ENCODE results near the gene COL4A2.

Gene COL4A2

DNA sequence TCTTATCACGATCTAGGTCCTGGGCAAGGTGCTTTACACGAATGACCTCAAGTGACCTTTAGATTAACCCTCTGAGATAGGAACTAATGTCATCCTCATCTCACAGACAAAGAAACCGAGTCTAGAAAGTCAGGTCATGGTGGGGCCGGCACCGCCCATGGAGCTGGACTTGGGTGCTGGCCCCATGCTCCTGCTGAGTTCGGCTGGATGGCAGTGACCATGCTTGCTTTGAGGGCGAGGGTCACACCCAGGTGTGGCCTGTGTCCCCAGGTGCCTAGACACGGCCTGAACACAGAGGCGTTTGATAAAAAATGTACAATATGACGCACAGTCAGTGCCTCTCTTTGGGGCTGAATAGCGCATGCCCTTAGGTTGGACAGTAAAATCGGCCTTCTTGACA is 26.8 kb downstream of the COL4A2 start:
- Histone ChIP-seq H3K4me2 (ENCODE audit: low read depth, low read length) (no peak overlapping the region), H3K36me3 (replicated peaks; ENCODE audit: insufficient read depth, low read length) (no peaks in the 10 kb centered on the region), H4K20me1 (ENCODE audit: insufficient read depth, low read length) (no peaks in the 10 kb centered on the region), H3K9ac (ENCODE audit: low read length) (no peak overlapping the region), H3K27ac (ENCODE audit: low read length) (no peak overlapping the region), H3K9me3 (replicated peaks; ENCODE audit: insufficient read depth, low read length) (no peaks in the 10 kb centered on the region), H3K79me2 (ENCODE audit: low read length) (no peaks in the 10 kb centered on the region), H3F3A (ENCODE audit: insufficient read depth, low read length) (no peaks in the 10 kb centered on the region), H3K4me1 (ENCODE audit: low read length) (no peaks in the 10 kb centered on the region), H3K4me3 (ENCODE audit: low read length) (no peak overlapping the region), H3K27me3 (replicated peaks; ENCODE audit: insufficient read depth, low read length) (no peaks in the 10 kb centered on the region), H3K9me2 (replicated peaks; ENCODE audit: insufficient read depth, low read length) (no peaks in the 10 kb centered on the region), H2AFZ (ENCODE audit: low read length) (no peak overlapping the region)
- no peak for DNase-seq
- TF ChIP-seq EZH2 (optimal IDR thresholded peaks at IDR 0.05; ENCODE audit: low read depth, low read length) (no peak), EZH2phosphoT487 (IDR thresholded peaks at IDR 0.05; ENCODE audit: low read length) (no peak), CTCF (IDR thresholded peaks at IDR 0.05; ENCODE audit: low read length) (no peak)

- no peaks in the 10 kb centered on the region for H3K27me3 ChIP-seq (replicated peaks; ENCODE audit: insufficient read depth, low read length)
- H3K79me2 ChIP-seq (ENCODE audit: low read length): no peaks in the 10 kb centered on the region
- H3K9me3 ChIP-seq (replicated peaks; ENCODE audit: insufficient read depth, low read length): no peaks in the 10 kb centered on the region
- no peak for DNase-seq
- no peak overlapping the region for H2AFZ ChIP-seq (ENCODE audit: low read length)
- no peak for TF ChIP-seq EZH2phosphoT487 (IDR thresholded peaks at IDR 0.05; ENCODE audit: low read length)
- TF ChIP-seq EZH2 (optimal IDR thresholded peaks at IDR 0.05; ENCODE audit: low read depth, low read length): no peak
- TF ChIP-seq CTCF (IDR thresholded peaks at IDR 0.05; ENCODE audit: low read length): no peak
- no peak overlapping the region for H3K27ac ChIP-seq (ENCODE audit: low read length)
- no peaks in the 10 kb centered on the region for H4K20me1 ChIP-seq (ENCODE audit: insufficient read depth, low read length)
- H3K4me2 ChIP-seq (ENCODE audit: low read depth, low read length): no peak overlapping the region
- no peaks in the 10 kb centered on the region for H3K9me2 ChIP-seq (replicated peaks; ENCODE audit: insufficient read depth, low read length)
- no peaks in the 10 kb centered on the region for H3F3A ChIP-seq (ENCODE audit: insufficient read depth, low read length)
- no peaks in the 10 kb centered on the region for H3K4me1 ChIP-seq (ENCODE audit: low read length)
- H3K4me3 ChIP-seq (ENCODE audit: low read length): no peak overlapping the region
- no peaks in the 10 kb centered on the region for H3K36me3 ChIP-seq (replicated peaks; ENCODE audit: insufficient read depth, low read length)
- H3K9ac ChIP-seq (ENCODE audit: low read length): no peak overlapping the region
These were observed 27.2 kb downstream of the COL4A2 start for GRCh38 chr13:110334256-110334655.

DNA sequence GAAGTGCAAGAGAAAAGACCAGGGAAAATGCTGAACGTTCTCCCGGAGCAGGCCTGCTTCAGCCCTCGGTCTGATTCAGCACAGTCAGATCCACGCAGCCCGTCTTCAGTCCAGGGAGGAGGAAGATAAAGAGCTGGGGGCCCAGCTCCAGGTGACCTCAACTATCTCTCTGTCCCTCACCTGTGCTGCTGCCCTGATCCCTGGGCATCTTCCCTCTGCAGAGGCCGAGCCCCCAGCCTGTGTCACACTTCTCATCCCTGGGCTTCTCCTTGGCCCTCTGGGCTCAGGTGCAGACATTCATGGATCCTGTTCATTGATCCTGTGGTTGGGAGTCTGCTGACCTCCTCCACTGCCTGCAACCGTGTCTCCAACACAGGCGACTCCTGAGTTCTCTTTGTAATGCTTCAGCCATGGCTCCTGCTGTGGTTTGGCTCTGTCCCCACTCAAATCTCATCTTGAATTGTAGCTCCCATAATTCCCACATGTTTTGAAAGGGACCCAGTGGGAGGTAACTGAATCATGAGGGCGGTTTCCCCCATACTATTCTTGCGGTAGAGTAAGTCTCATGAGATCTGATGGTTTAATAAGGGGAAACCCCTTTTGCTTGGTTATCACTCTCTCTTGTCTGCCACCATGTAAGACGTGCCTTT is 27.9 kb downstream of the COL4A2 start:
- Histone ChIP-seq H3K4me3 (ENCODE audit: low read length) (no peak overlapping the region), H3K36me3 (replicated peaks; ENCODE audit: insufficient read depth, low read length) (no peaks in the 10 kb centered on the region), H3K79me2 (ENCODE audit: low read length) (no peaks in the 10 kb centered on the region), H3K9me2 (replicated peaks; ENCODE audit: insufficient read depth, low read length) (no peaks in the 10 kb centered on the region), H4K20me1 (ENCODE audit: insufficient read depth, low read length) (no peaks in the 10 kb centered on the region), H3K27me3 (replicated peaks; ENCODE audit: insufficient read depth, low read length) (no peaks in the 10 kb centered on the region), H3K4me2 (ENCODE audit: low read depth, low read length) (no peak overlapping the region), H2AFZ (ENCODE audit: low read length) (no peak overlapping the region), H3K9me3 (replicated peaks; ENCODE audit: insufficient read depth, low read length) (no peaks in the 10 kb centered on the region), H3K9ac (ENCODE audit: low read length) (no peak overlapping the region), H3K27ac (ENCODE audit: low read length) (no peak overlapping the region), H3F3A (ENCODE audit: insufficient read depth, low read length) (no peaks in the 10 kb centered on the region), H3K4me1 (ENCODE audit: low read length) (no peaks in the 10 kb centered on the region)
- DNase-seq: no peak
- TF ChIP-seq CTCF (IDR thresholded peaks at IDR 0.05; ENCODE audit: low read length) (no peak), EZH2phosphoT487 (IDR thresholded peaks at IDR 0.05; ENCODE audit: low read length) (no peak), EZH2 (optimal IDR thresholded peaks at IDR 0.05; ENCODE audit: low read depth, low read length) (no peak)

All from MM.1S (cell line).